ENCODE measurements around the gene CSPG4.

CSPG4 gene

DNA sequence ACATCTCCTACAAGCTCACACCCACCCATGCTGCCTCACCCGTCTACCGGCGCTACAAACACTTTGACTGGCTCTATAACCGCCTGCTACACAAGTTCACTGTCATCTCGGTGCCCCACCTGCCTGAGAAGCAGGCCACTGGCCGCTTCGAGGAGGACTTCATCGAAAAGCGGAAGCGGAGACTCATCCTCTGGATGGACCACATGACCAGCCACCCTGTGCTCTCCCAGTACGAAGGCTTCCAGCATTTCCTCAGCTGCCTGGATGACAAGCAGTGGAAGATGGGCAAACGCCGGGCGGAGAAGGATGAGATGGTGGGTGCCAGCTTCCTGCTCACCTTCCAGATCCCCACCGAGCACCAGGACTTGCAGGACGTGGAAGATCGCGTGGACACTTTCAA lies 62.8 kb downstream of the CSPG4 start:
- no peak for DNase-seq (ENCODE audit: low read depth in 1 of 2, low spot score in 1 of 2)
- no peak for TF ChIP-seq JUND (IDR thresholded peaks at IDR 0.05; ENCODE audit: low read depth)
- in situ Hi-C loops (cut with HindIII; ENCODE audit: low pct_unique_long_range_greater_than_20kb, low sequenced_read_pairs), result no loop called here

DNA sequence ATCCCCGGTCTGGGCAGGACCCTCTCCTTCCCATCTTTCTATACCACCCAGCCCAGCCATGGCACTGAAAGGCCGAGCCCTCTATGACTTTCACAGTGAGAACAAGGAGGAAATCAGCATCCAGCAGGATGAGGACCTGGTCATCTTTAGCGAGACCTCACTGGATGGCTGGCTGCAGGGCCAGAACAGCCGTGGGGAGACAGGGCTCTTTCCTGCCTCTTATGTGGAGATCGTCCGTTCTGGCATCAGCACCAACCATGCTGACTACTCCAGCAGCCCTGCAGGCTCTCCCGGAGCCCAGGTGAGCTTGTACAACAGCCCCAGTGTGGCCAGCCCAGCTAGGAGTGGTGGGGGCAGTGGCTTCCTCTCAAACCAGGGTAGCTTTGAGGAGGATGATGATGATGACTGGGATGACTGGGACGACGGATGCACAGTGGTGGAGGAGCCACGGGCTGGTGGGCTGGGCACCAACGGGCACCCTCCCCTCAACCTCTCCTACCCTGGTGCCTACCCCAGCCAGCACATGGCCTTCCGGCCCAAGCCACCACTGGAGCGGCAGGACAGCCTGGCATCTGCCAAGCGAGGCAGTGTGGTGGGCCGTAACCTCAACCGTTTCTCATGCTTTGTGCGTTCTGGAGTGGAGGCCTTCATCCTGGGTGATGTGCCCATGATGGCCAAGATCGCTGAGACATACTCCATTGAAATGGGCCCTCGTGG lies 63.4 kb downstream of the CSPG4 start:
- in situ Hi-C loops (cut with HindIII; ENCODE audit: low pct_unique_long_range_greater_than_20kb, low sequenced_read_pairs), result no loop called here
- DNase-seq (ENCODE audit: low read depth in 1 of 2, low spot score in 1 of 2), result no peak
- TF ChIP-seq JUND (IDR thresholded peaks at IDR 0.05; ENCODE audit: low read depth), result no peak

- in situ Hi-C loops (cut with HindIII; ENCODE audit: low pct_unique_long_range_greater_than_20kb, low sequenced_read_pairs), result no loop called here
- peak; percentile 35 to 49 for DNase-seq (ENCODE audit: low read depth in 1 of 2, low spot score in 1 of 2)
- no peak for TF ChIP-seq JUND (IDR thresholded peaks at IDR 0.05; ENCODE audit: low read depth)
Observed at GRCh38 chr15:75648156-75649000, 64.3 kb downstream of the CSPG4 start.

GRCh38 chr15:75647370-75648155 lies 65.1 kb downstream of the CSPG4 start, which contains the start of gene SNX33:
Gene SNX33, plus strand, starts transcription at chr15:75647912. Its CDS starts 1,191 bp downstream, at chr15:75649103.
- TF ChIP-seq JUND (IDR thresholded peaks at IDR 0.05; ENCODE audit: low read depth), result no peak
- peak; percentile 84 to 86 for DNase-seq (ENCODE audit: low read depth in 1 of 2, low spot score in 1 of 2)
- in situ Hi-C loops (cut with HindIII; ENCODE audit: low pct_unique_long_range_greater_than_20kb, low sequenced_read_pairs), result no loop called here

GRCh38 chr15:75646944-75647364 lies 65.7 kb downstream of the CSPG4 start:
- in situ Hi-C loops (cut with HindIII; ENCODE audit: low pct_unique_long_range_greater_than_20kb, low sequenced_read_pairs), result no loop called here
- no peak for TF ChIP-seq JUND (IDR thresholded peaks at IDR 0.05; ENCODE audit: low read depth)
- no peak for DNase-seq (ENCODE audit: low read depth in 1 of 2, low spot score in 1 of 2)

- DNase-seq (ENCODE audit: low read depth in 1 of 2, low spot score in 1 of 2), result peak in 1 of 2 experiments; percentile 57
- in situ Hi-C loops (cut with HindIII; ENCODE audit: low pct_unique_long_range_greater_than_20kb, low sequenced_read_pairs), result no loop called here
- no peak for TF ChIP-seq JUND (IDR thresholded peaks at IDR 0.05; ENCODE audit: low read depth)
Observed at GRCh38 chr15:75646112-75646943, 66.3 kb downstream of the CSPG4 start.

DNA sequence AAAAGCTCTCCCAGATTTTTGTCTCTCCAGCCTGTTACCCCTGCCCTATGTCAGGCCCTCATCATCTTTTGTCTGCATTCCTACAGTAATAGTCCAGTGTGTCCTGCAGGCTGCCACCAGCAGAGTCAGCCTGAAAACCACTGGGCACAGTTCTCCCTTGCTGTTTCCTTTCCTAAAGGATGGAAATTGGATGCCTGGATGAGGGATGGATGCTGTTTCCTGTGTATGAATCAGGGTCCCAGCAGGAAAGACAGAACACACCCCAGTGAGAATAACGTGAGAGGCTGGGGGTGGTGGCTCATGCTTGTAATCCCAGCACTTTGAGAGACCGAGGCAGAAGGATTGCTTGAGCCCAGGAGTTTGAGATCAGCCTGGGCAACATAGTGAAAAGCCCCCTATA lies 68.3 kb downstream of the CSPG4 start:
- TF ChIP-seq JUND (IDR thresholded peaks at IDR 0.05; ENCODE audit: low read depth), result no peak
- in situ Hi-C loops (cut with HindIII; ENCODE audit: low pct_unique_long_range_greater_than_20kb, low sequenced_read_pairs), result no loop called here
- DNase-seq (ENCODE audit: low read depth in 1 of 2, low spot score in 1 of 2), result no peak

- in situ Hi-C loops (cut with HindIII; ENCODE audit: low pct_unique_long_range_greater_than_20kb, low sequenced_read_pairs), result no loop called here
- no peak for TF ChIP-seq JUND (IDR thresholded peaks at IDR 0.05; ENCODE audit: low read depth)
- DNase-seq (ENCODE audit: low read depth in 1 of 2, low spot score in 1 of 2), result no peak
Observed at GRCh38 chr15:75641603-75642002, 71.0 kb downstream of the CSPG4 start.

DNA sequence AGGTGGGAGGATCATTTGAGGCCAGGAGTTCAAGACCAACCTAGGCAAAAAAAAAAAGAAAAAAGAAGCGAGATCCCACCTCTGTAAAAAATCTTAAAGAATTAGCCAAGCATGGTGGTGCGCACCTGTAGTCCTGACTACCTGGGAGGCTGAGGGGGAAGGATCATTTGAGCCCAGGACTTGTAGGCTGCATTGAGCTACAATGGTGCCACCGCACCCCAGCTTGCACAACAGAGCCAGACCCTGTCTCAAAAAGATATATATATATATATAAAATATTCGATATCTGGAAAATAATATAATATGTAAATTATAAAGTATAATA lies 71.5 kb downstream of the CSPG4 start:
- in situ Hi-C loops (cut with HindIII; ENCODE audit: low pct_unique_long_range_greater_than_20kb, low sequenced_read_pairs), result no loop called here
- no peak for TF ChIP-seq JUND (IDR thresholded peaks at IDR 0.05; ENCODE audit: low read depth)
- no peak for DNase-seq (ENCODE audit: low read depth in 1 of 2, low spot score in 1 of 2)

DNA sequence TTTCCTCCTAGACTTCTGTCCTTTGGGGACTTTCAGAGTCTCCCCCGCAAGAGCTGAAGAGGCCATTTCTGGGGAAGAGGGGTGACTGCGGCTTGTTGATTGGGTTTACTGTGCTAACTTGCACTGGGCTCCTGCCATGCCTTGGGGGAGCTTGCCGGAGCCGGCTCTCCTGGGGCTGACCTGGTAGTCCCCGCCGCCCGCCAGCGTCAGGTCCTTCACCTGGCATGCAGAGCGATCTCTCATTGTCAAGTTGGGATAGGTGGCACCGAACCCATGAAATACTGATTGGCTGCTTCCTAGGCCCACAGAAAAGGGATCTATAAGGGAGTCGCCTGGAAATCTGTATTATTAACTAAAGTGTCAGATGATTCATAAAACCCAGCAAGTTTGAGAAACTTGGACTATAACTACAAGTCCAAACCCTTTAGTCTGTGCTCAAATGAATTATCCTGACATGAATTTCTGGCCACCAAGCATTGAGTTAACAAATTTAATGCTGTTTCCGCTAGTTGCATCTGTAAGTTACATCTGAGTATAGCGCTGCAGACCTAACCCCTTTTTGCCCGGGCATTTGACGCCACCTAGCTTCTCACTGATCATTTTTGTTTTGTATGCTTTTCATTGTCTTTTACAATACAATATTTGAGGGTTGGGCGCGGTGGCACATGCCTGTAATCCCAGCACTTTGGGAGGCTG lies 72.0 kb downstream of the CSPG4 start:
- in situ Hi-C loops (cut with HindIII; ENCODE audit: low pct_unique_long_range_greater_than_20kb, low sequenced_read_pairs), result no loop called here
- DNase-seq (ENCODE audit: low read depth in 1 of 2, low spot score in 1 of 2), result peak in 1 of 2 experiments; percentile 60
- no peak for TF ChIP-seq JUND (IDR thresholded peaks at IDR 0.05; ENCODE audit: low read depth)

DNA sequence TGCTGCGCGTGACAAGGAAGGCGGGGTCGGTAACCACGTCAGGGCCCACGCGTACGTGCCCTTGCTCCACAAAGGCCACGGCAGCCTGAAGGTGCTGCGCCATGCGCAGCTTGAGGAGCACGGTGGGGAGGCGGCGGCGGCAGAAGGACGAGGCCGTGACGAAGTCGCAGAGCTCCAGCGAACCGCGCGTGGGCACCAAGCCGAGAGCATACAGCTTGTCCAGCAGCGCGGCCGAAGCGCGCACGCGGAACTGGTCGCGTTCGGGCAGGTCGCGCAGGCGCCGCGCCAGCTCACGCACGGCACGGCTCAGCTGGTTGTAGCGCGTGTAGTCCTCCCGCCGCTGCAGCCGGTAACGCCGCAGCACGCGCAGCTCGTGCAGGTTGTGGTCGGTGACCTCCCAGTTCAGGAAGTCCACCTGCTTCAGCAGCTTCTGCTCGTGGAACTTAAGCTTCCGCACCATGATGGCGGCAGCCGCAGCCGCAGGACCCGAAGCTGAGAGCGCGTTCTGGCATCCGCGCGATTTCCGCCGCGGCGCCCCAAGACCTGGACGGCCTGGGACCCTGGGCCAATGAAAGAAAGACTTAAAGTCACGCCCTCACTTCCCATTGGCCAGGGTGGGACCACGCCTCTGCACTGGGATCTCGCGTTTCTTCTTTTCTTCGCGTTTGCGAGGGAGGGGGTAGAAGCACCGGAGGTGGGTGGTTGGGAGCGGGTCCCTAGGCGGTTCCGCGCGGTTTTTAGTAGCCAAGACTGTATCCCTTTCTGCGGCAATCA lies 72.8 kb downstream of the CSPG4 start, which contains the start of gene IMP3:
Gene IMP3 (minus strand): TSS at position 516 of the 774 bp plus-strand sequence. CDS start 56 bp downstream, at position 460.
- peak; percentile 93 to 98 for DNase-seq (ENCODE audit: low read depth in 1 of 2, low spot score in 1 of 2)
- no peak for TF ChIP-seq JUND (IDR thresholded peaks at IDR 0.05; ENCODE audit: low read depth)
- in situ Hi-C loops (cut with HindIII; ENCODE audit: low pct_unique_long_range_greater_than_20kb, low sequenced_read_pairs), result no loop called here

Measured in T47D (cell line).